Measurements from ENCODE around the gene MRGPRD.
A peak's percentile ranks its signal among the peaks of the same experiment; 100 is the strongest.

MRGPRD gene

DNA sequence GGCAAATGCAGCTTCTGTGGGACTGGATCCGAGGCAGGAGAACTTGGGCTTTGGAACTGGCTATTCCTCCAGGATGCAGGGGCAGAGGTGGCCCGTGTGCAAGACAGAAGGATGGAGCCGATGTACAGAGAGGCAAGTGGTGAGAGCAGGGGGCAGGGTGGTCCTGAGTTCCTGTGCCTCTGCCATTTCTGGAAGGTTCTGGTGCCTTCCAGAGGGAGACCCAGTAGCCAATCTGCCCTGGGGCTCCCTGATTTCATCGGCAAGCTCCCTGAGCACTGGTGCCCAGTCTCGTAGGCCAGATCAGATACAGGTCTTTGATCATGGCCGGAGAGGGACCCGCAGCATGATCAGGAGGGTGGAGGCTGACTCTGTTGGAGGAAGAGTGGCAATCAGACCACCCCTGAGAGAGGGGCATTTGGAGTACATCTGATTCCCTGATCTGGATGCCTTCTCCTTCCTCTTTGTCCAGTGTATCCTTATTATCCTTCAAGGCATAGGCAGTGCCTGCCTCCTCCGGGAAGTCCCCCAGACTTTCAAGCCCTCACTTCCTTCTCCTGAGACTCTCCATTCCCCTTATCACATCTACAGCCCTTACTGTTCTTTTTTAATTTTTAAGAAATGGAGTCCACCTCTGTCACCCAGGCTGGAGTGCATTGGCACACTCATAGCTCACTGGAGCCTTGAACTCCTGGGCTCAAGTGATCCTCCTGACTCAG is 9.7 kb downstream of the MRGPRD start:
- no peak for DNase-seq (ENCODE audit: low read depth in 3 of 3, low spot score in 1 of 3)

GRCh38 chr11:68969386-68969785 is 11.4 kb downstream of the MRGPRD start:
- DNase-seq (ENCODE audit: low read depth in 3 of 3, low spot score in 1 of 3): no peak

DNA sequence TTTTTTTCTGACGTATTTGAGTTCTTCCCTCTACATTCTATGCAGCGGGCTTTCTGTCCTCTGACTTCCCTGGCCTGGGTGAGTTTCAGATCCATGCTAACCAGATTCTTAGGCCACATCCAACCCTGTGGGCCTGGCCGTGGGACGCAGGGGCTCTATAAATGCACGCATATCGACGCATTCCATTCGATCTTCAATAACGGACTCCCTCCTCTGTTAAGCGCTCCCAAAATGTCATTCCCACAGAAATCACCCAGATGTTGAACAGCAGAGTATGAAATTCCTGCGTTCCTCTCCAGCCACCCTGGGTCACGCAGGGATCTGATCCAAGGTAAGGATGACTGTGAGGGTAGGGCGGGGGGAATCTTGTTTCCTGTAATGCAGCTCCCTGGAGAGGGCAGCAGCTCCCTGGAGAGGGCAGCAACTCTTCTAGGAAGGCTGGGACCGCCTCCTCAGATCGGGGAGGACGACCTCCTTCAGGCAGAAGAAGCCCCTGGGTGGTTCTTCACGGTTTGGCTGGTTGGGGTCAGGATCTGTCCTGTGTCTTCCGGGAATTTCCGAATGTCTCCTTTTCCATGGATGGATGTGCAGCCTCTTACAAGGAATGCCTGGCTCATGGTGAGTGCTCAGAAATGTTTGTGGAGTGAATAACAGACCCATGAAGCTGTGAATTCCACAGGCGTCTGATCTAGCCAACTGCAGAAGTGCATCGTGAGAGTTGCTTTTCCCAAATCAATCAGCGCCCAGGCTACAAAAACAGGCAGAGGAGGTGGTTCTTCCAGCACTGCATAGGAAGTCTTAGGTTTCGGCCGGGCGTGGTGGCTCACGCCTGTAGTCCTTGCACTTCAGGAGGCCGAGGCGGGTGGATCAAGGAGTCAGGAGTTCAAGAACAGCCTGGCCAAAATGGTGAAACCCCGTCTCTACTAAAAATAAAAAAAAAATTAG is 12.2 kb downstream of the MRGPRD start:
- no peak for DNase-seq (ENCODE audit: low read depth in 3 of 3, low spot score in 1 of 3)

GRCh38 chr11:68966894-68967780 is 13.6 kb downstream of the MRGPRD start:
- no peak for DNase-seq (ENCODE audit: low read depth in 3 of 3, low spot score in 1 of 3)

- DNase-seq (ENCODE audit: low read depth in 3 of 3, low spot score in 1 of 3): no peak
These were observed 14.6 kb downstream of the MRGPRD start for GRCh38 chr11:68965901-68966853.

GRCh38 chr11:68963779-68964178 is 17.0 kb downstream of the MRGPRD start:
- no peak for DNase-seq (ENCODE audit: low read depth in 3 of 3, low spot score in 1 of 3)

GRCh38 chr11:68962527-68963250 is 18.1 kb downstream of the MRGPRD start:
- peak in 2 of 3 donors; percentile 4 to 8 for DNase-seq (ENCODE audit: low read depth in 3 of 3, low spot score in 1 of 3)

GRCh38 chr11:68961245-68961644 is 19.5 kb downstream of the MRGPRD start:
- no peak for DNase-seq (ENCODE audit: low read depth in 3 of 3, low spot score in 1 of 3)

DNA sequence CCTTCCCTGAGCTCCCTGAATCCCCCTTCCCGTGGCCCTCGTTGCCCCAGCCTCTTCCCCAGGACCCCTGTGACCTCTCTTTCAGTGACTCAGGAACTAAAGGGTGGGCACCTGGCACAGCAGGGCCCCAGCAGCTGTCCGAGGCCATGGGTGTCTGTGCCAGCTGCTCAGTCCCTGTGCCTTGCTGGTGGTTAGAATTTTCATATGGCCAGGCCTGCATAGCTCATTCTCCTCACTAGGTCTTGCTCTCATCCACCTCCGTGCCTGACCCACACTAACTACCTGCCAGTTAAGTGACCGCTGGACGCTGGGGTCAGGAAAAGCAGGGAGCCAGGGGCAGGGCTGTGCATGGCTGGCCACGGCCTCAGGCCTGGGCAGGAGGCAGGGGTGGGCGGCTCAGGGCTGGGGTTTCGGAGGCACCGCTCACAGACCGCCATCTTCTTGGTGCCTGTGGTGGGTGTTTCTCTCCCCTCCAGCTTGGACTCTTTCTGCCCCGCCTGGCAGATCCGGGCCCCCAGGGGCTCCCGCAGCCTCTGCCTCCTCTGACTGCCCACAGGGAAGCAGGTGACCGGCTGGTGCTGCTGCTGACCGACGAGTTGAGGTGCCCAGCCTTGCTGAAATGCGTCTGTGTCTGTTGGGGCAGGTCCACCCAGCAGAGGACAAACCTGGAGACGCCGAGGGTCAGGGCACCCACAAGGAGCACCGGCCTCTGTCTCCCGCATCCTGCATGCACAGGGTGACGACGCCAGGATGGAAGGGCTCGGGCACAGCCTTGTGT is 20.3 kb downstream of the MRGPRD start:
- DNase-seq (ENCODE audit: low read depth in 3 of 3, low spot score in 1 of 3): no peak

GRCh38 chr11:68959465-68960293 is 21.1 kb downstream of the MRGPRD start:
- no peak for DNase-seq (ENCODE audit: low read depth in 3 of 3, low spot score in 1 of 3)

- DNase-seq (ENCODE audit: low read depth in 3 of 3, low spot score in 1 of 3): no peak
These were observed 22.6 kb downstream of the MRGPRD start for GRCh38 chr11:68958211-68958610.

DNA sequence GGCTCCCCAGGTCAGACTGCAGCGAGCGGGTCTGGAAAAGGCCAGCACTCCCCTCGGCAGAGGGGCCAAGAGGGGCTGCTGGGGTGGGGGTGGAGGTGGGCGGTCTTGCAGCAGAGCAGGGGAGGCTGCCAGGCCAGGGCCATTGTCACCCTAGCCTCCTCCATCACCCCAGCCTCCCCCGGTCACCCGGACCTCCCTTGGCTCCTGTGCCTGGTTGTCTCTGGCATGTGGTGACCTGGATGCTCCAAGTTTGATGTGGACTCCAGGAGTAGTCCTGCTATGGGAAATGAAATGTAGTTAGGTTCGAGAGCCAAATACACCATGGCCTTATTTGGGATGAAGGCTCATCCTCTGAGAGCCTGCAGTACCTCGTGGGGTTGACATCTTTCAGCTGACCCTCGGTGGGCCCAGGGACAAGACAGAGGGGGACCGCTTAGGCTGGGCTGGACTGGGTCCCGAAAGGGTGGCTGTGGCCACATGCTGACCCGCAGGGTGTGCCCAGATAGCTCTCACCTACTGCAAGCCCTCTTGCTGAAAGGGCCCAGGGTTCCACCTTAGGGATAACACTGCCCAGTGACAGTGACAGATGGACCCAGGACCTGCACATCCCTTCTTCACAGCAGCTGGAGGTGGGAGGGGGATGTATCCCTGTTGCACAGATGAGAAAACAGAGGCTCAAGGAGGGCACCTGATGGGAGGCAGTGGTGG is 24.1 kb downstream of the MRGPRD start:
- DNase-seq (ENCODE audit: low read depth in 3 of 3, low spot score in 1 of 3): no peak

DNA sequence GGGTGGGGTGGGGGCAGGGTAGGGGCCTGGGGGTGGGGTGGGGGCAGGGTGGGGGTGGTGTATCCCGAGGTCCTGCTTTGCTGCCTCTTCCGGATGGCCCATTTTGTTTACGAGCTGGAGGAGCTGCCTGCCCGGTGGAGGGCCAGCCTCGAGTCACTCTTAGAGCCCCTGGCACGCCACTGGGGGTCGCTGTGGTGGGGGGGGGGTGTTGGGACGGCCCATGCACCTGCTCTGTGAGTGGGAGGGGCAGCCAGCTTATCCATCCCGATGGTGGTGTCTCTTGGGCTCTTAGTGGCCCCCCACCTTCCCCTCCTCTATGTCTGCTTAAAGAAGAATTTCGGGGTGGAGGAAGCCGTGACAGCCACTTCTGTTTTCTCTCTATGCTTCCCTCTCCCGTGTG is 24.6 kb downstream of the MRGPRD start:
- DNase-seq (ENCODE audit: low read depth in 3 of 3, low spot score in 1 of 3): no peak

DNA sequence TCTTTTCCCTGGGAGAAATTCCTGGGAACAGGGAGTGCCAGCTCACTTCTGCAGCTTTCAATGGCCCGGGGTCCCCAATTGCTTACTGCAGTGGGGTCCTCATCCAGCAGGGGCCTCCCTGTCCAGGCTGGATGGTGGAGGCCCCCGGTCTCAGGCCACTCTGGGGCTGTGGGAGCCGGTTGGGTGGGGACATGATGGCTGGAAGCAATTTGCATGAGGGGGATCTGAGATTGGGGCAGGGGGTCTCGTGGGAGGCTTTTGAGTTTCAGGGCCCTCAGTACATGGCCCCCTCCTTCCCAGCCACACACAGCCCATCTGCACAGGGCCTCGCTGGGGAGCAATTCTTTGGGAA is 25.2 kb downstream of the MRGPRD start:
- DNase-seq (ENCODE audit: low read depth in 3 of 3, low spot score in 1 of 3): no peak

GRCh38 chr11:68954836-68955606 is 25.8 kb downstream of the MRGPRD start:
- no peak for DNase-seq (ENCODE audit: low read depth in 3 of 3, low spot score in 1 of 3)

DNA sequence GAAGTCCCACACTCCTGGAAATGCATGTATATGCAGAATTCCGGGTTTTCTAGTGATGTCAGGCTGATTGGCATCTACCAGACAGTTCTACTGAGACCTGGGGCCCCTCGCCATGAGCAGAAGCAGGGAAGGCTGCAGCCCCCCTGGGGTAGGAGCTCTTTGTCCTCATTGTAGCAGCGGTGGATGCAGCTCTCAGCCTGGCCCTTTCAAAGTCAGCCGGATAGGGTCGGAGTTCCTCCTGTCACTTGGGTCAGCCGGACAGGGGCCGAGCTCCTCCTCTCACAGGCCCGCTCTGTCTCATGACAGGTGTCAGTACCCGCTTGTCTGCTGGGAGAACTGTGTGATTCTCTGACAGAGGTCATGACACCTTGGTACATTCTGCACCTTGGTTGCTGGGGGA is 30.0 kb downstream of the MRGPRD start:
- DNase-seq (ENCODE audit: low read depth in 3 of 3, low spot score in 1 of 3): no peak

DNA sequence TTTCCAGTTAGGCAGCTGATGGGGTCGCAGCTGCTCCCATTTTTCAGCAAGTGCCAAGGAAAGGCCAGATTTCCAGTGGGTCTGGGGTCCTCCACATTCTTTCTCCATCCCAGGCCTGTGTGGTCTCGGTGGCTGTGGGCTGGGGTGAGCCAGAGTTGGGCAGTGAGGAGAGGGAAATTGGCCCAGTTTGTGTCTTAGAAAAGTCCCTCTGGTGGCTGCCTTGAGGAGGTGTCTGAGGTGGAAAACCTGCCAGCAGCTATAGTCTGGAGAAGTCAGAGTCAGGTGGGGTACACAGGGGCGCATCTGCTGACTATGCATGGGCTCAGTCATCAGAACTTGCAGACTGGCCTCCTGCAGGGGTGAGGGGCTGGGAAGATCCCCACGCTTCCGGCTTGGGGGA is 30.5 kb downstream of the MRGPRD start:
- no peak for DNase-seq (ENCODE audit: low read depth in 3 of 3, low spot score in 1 of 3)
